ENCODE measurements around the gene LRIG1. TPM values are rescaled to one million over a fixed set of nuclear protein-coding genes. Genes with fewer than 3 reads are reported as not detected.
A peak's percentile ranks its signal among the peaks of the same experiment; 100 is the strongest.

LRIG1 gene
- total RNA-seq, 2 experiments from 2014 or later, result 14.7 to 17.1 TPM

DNA sequence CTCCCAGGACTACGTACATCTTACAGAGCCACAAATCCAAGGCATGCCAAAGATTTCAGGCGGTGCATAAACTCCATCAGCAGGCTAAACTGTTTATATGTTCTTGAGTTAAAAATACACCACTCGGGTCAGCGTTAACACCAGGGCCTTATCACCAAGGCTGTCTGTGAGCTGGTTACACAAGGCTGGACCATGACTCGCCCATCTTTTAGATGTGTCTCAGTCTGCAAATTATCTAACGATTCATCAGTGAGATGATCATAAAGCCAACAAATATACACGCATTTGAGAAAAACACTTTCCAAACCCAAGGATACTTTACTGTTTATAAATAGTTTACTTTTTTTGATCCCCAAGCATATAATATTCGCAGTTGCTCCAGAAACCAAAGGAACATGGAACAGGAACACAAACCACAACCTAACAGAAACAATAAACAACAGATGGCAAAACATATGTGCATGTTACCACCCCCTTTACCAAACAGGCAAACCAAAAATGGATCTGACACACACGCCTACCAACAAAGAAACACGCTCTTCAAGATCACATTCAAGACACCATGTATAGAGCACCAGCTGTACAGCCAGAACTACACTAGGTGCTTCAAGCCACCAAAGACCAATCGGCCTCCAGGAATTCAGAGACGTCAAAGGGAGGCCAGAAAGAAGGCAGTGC lies 15.4 kb downstream of the LRIG1 start:
- H3K4me3 Mint-ChIP-seq, result no peak overlapping the region
- peaks cover 13% of the 10 kb centered on the region for H3K36me3 Mint-ChIP-seq (ENCODE audit: low read depth)
- DNase-seq (no peak), ATAC-seq (no peak)
- H3K4me1 Mint-ChIP-seq (ENCODE audit: low read depth), result peaks cover 85% of the 10 kb centered on the region
- H3K27ac Mint-ChIP-seq, result no peak overlapping the region
- no peaks in the 10 kb centered on the region for H3K9me3 Mint-ChIP-seq (ENCODE audit: insufficient read depth)
- ChIA-PET POLR2A (interaction anchor here (1.1 kb wide), 1 partner anchor 17 kb away, joined by 3 read pairs; no protein-coding TSS in a partner anchor), CTCF (interaction anchor here (1.5 kb wide), 1 partner anchor 17 kb away, joined by 10 read pairs; no protein-coding TSS in a partner anchor)
- no peaks in the 10 kb centered on the region for H3K27me3 Mint-ChIP-seq (ENCODE audit: low read depth)

DNA sequence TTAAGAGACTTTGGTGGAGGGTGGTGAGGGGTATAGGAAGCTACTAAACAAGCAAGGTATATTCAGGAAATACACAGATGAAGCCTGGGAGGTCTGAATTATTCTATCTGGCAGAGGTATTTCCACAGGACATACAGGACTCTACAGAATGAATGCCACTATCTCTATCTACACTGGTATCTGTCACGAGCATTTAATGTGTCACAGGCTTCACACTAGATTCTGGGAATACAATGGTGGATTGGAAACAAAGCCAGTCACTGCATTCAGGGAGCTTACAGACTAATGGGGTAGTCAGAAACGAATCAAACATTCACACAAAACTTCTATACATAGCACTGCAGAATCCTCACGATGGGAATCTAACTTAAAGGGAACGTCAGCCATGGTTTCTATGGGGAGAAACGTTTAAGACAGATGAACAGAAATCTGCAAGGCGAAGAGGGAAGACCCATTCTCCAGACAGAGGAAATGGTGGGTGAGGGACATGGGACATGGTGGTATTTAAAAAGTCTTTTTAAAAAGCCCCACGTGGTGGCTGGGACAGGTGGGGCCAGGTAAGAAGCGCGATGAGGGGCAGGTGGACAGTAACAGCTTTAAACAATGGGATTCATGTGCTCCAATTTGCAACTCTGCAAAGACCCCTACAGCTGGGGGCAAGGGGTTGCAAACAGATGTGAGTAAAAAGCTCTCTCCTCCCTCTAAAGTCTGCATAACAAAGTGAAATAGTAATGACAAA lies 16.5 kb downstream of the LRIG1 start:
- H3K4me1 Mint-ChIP-seq (ENCODE audit: low read depth), result peaks cover 85% of the 10 kb centered on the region
- no peak for DNase-seq

DNA sequence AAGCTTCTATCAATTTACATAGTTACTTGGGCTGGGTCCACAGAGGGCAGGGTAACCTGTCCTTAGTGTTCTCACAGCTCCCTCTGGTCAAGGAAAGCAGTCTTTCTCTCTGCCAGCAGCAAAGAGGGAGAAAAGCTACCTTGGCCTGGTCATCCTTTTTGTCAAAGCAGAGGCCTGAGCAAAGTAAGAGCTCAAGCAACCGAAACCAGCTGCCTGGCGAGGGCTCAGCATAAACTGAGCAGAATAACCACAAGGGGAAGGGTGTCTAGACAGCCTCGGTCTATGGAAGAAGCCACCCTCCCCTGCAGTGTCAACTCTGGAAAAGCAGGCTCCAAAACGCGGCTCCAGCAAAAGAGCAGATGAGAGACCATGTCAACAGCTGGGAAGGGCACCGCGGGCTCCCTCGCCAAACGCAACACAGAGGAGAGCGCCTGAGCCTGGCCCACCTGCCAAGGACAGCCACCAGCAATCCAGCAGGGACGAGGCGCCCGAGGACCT lies 17.4 kb downstream of the LRIG1 start:
- peak; percentile 59 for ATAC-seq
- Mint-ChIP-seq H3K4me3 (peak overlapping the region; percentile 12), H3K9me3 (ENCODE audit: insufficient read depth) (peaks cover 11% of the 10 kb centered on the region)

More for the DNA sequence above, 16.5 kb downstream of the LRIG1 start:
- ChIA-PET POLR2A (interaction anchor here (0.9 to 1.4 kb wide), 3 partner anchors 10 to 44 kb away, joined by 3 read pairs; no protein-coding TSS in a partner anchor), CTCF (interaction anchor here (4.7 kb wide), 1 partner anchor 9 kb away, joined by 47 read pairs; no protein-coding TSS in a partner anchor)
- Mint-ChIP-seq H3K27me3 (ENCODE audit: low read depth) (no peaks in the 10 kb centered on the region), H3K36me3 (ENCODE audit: low read depth) (peaks cover 17% of the 10 kb centered on the region), H3K27ac (no peak overlapping the region), H3K9me3 (ENCODE audit: insufficient read depth) (peaks cover 10% of the 10 kb centered on the region), H3K4me3 (no peak overlapping the region)
- ATAC-seq, result no peak

DNA sequence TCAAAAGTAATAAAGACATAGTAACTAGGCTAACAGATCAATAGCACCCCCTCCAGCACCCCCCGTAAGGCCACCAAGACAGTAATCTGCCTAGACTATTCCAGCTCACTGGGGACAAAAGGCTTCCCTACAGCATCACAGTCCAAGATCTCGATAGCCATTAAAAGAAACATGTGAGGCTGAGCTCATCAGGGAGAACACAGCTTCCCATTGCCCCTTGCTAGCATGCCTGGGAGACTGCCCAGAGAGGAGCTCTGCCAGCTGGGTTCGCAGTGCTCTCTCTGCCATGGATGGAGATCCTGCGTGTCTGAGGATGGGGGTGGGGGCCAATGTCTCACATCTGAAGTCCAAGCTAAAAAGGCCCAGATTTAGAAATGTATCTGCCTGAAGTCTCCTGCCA lies 17.8 kb downstream of the LRIG1 start:
- Mint-ChIP-seq H3K4me1 (ENCODE audit: low read depth) (peaks cover 83% of the 10 kb centered on the region), H3K9me3 (ENCODE audit: insufficient read depth) (peaks cover 11% of the 10 kb centered on the region), H3K27ac (peak overlapping the region; percentile 41), H3K36me3 (ENCODE audit: low read depth) (peaks cover 18% of the 10 kb centered on the region), H3K27me3 (ENCODE audit: low read depth) (no peaks in the 10 kb centered on the region), H3K4me3 (peak overlapping the region; percentile 12)
- ATAC-seq (no peak), DNase-seq (no peak)
- CTCF ChIA-PET, result interaction anchor here (1.1 to 4.7 kb wide), 3 partner anchors 10 to 14 kb away, joined by 3 to 47 read pairs (median 6); no protein-coding TSS in a partner anchor
- POLR2A ChIA-PET, result interaction anchor here (0.9 to 1.4 kb wide), 5 partner anchors 9 to 43 kb away, joined by 3 read pairs; no protein-coding TSS in a partner anchor

More for the DNA sequence above, 17.4 kb downstream of the LRIG1 start:
- no peaks in the 10 kb centered on the region for H3K27me3 Mint-ChIP-seq (ENCODE audit: low read depth)
- H3K36me3 Mint-ChIP-seq (ENCODE audit: low read depth), result peaks cover 18% of the 10 kb centered on the region
- H3K4me1 Mint-ChIP-seq (ENCODE audit: low read depth), result peaks cover 85% of the 10 kb centered on the region
- no peak overlapping the region for H3K27ac Mint-ChIP-seq
- DNase-seq, result no peak
- CTCF ChIA-PET, result interaction anchor here (1.1 to 4.7 kb wide), 3 partner anchors 9 to 15 kb away, joined by 3 to 47 read pairs (median 6); no protein-coding TSS in a partner anchor
- POLR2A ChIA-PET, result interaction anchor here (0.9 to 1.4 kb wide), 4 partner anchors 8 to 43 kb away, joined by 3 read pairs; no protein-coding TSS in a partner anchor

DNA sequence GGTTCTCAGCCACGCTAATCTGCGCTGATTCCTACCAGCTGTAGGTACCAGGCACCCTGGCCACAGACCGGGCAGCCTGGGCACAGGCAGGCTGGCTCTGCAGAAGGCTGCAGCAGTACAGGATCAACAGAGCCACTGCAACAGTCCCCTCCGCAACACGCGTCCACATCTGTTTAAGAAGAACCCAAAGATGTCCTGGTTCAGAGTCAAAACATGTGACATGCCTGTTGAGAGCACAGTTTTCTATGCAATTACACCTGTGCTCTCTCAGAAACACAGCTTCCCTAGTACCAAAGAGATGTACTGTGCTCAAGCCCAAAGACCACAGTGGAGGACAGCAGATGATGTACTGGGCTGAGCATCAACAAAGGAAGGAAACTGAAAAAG lies 18.8 kb downstream of the LRIG1 start:
- peak overlapping the region; percentile 63 for H3K4me3 Mint-ChIP-seq
- ATAC-seq (peak; percentile 7), DNase-seq (no peak)
- peaks cover 83% of the 10 kb centered on the region for H3K4me1 Mint-ChIP-seq (ENCODE audit: low read depth)
- H3K36me3 Mint-ChIP-seq (ENCODE audit: low read depth), result peaks cover 14% of the 10 kb centered on the region
- CTCF ChIA-PET, result interaction anchor here (0.8 to 4.7 kb wide), 5 partner anchors 10 to 228 kb away, joined by 3 to 47 read pairs (median 4); no protein-coding TSS in a partner anchor
- H3K27me3 Mint-ChIP-seq (ENCODE audit: low read depth), result no peaks in the 10 kb centered on the region
- POLR2A ChIA-PET, result interaction anchor here (0.6 to 2.3 kb wide), 5 partner anchors 8 to 47 kb away, joined by 3 to 13 read pairs (median 6); no protein-coding TSS in a partner anchor
- H3K27ac Mint-ChIP-seq, result peak overlapping the region; percentile 59
- H3K9me3 Mint-ChIP-seq (ENCODE audit: insufficient read depth), result peaks cover 11% of the 10 kb centered on the region

DNA sequence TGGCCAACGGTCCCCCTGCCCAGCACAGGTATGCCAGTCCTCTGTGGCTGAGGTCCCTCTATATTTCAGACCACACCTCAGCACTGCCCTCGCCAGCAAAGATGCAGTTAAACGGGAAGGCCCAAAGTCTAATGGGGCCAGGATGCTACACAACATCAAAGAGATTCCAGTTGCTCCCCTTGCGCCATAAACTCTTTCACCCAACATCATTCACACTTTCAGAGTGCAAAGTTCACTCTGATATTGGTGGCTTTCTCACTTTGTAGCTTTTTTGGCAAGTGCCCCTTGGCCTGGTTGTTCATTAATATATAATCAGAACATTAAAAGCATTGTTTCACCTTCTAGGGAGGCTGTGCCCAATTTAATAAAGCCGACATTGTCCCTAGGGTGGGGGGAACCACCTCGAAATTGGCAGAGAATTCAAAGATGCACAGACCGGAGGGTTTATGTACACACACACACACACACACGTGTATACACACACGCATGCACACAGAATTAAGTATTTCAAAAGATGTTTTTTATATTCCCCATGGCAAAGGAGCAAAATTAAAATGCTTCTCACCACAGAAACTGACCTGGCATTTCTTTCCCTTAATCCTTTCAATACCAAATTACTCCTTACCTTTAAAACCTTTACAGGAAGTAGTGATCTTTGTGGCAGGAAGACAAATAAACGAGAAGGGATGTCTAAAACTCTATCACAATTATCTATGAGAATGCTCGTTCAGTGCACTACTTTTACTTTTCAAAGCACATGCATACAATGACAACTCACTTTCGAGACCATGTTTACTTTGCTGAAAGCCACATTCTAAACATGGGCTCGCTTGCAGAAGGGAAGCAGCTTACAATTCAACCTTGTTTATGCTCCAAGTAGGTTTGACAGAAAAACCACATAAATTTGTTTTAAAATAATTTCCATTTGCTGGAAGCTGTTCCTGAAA lies 19.5 kb downstream of the LRIG1 start:
- peaks cover 14% of the 10 kb centered on the region for H3K36me3 Mint-ChIP-seq (ENCODE audit: low read depth)
- H3K4me3 Mint-ChIP-seq, result peak overlapping the region; percentile 63
- ChIA-PET CTCF (interaction anchor here (0.7 to 4.7 kb wide), 8 partner anchors 9 to 227 kb away, joined by 3 to 47 read pairs (median 4); no protein-coding TSS in a partner anchor), POLR2A (interaction anchor here (0.6 to 2.3 kb wide), 5 partner anchors 8 to 91 kb away, joined by 3 to 13 read pairs (median 6); no protein-coding TSS in a partner anchor)
- ATAC-seq (peak; percentile 13), DNase-seq (no peak)
- H3K27ac Mint-ChIP-seq, result peak overlapping the region; percentile 77
- no peaks in the 10 kb centered on the region for H3K27me3 Mint-ChIP-seq (ENCODE audit: low read depth)
- H3K9me3 Mint-ChIP-seq (ENCODE audit: insufficient read depth), result peaks cover 11% of the 10 kb centered on the region
- H3K4me1 Mint-ChIP-seq (ENCODE audit: low read depth), result peaks cover 78% of the 10 kb centered on the region

DNA sequence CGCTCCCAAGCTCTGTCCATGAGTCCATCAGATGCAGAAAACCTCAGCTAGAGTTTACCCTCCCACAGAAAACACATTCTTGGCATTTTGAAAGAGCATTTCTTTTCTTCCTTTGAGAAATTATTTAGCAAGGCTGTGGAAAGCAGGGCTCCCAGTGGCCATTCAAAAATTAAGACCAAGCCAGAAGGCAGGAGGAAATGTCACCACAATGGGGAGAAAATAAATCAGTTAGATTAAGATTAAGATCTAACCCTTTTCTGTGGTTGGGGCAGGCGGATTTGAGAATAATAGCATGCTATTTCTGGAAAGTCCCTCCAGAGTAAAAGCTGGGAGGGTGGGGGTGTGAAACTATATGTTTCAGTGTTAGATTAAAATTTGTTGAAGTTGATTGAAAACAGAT lies 20.2 kb downstream of the LRIG1 start:
- Mint-ChIP-seq H3K36me3 (ENCODE audit: low read depth) (peaks cover 14% of the 10 kb centered on the region), H3K4me3 (peak overlapping the region; percentile 63), H3K4me1 (ENCODE audit: low read depth) (peaks cover 71% of the 10 kb centered on the region), H3K27me3 (ENCODE audit: low read depth) (no peaks in the 10 kb centered on the region), H3K9me3 (ENCODE audit: insufficient read depth) (peaks cover 11% of the 10 kb centered on the region), H3K27ac (peak overlapping the region; percentile 77)
- peak; percentile 62 for ATAC-seq
- DNase-seq, result peak; percentile 54
- CTCF ChIA-PET, result interaction anchor here (0.7 to 4.7 kb wide), 4 partner anchors 8 to 29 kb away, joined by 3 to 47 read pairs (median 6); no protein-coding TSS in a partner anchor
- POLR2A ChIA-PET, result interaction anchor here (0.7 to 2.3 kb wide), 4 partner anchors 9 to 91 kb away, joined by 3 to 13 read pairs (median 7); no protein-coding TSS in a partner anchor

DNA sequence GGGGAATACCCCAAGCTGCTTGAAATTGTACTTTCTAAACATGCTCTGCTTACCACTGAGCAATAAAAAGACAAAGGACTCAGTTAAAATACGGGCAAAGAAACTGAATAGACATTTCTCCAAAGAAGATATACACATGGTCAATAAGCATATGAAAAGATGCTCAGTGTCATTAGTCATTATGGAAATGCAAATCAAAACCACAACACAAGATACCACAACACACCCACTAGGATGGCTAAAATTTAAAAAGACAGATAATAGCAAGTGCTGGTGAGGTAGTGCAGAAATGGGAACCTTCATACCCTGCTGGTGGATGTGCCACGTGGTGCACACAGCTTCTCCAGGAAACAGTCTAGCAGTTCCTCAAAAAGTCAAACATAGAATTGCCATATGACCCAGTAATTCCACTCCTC lies 21.3 kb downstream of the LRIG1 start:
- ChIA-PET POLR2A (interaction anchor here (1.1 kb wide), 1 partner anchor 18 kb away, joined by 5 read pairs; no protein-coding TSS in a partner anchor), CTCF (interaction anchor here (1.4 to 1.7 kb wide), 4 partner anchors 10 to 101 kb away, joined by 4 to 8 read pairs (median 6); no protein-coding TSS in a partner anchor)
- H3K4me3 Mint-ChIP-seq, result no peak overlapping the region
- H3K36me3 Mint-ChIP-seq (ENCODE audit: low read depth), result peaks cover 11% of the 10 kb centered on the region
- no peak overlapping the region for H3K27ac Mint-ChIP-seq
- H3K9me3 Mint-ChIP-seq (ENCODE audit: insufficient read depth), result peaks cover 11% of the 10 kb centered on the region
- H3K27me3 Mint-ChIP-seq (ENCODE audit: low read depth), result no peaks in the 10 kb centered on the region
- no peak for ATAC-seq
- no peak for DNase-seq
- H3K4me1 Mint-ChIP-seq (ENCODE audit: low read depth), result peaks cover 65% of the 10 kb centered on the region

DNA sequence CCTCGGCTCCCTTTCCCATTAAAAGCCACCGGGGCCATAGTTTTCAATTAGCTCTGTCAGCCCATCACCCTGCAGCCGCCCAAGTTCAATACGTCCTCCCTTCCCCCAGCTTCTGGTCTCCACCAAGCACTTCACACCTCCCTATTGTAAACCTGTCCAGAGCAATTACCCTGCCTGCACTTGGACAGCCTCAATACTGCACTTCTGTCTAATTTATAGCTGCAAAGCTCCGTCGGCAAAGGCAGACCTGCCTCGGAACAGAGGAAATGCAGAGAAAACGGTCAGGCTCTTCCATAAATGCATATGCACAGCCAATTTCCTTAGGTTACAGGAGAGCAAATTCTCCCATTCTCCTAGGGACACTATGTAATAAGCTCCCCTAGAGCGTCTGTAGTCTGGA lies 21.9 kb downstream of the LRIG1 start:
- no peaks in the 10 kb centered on the region for H3K27me3 Mint-ChIP-seq (ENCODE audit: low read depth)
- no peak for DNase-seq
- H3K36me3 Mint-ChIP-seq (ENCODE audit: low read depth), result peaks cover 11% of the 10 kb centered on the region
- CTCF ChIA-PET, result interaction anchor here (1.4 to 1.7 kb wide), 4 partner anchors 10 to 101 kb away, joined by 4 to 8 read pairs (median 6); no protein-coding TSS in a partner anchor
- peaks cover 62% of the 10 kb centered on the region for H3K4me1 Mint-ChIP-seq (ENCODE audit: low read depth)
- no peak overlapping the region for H3K4me3 Mint-ChIP-seq
- no peak overlapping the region for H3K27ac Mint-ChIP-seq
- ATAC-seq, result no peak
- POLR2A ChIA-PET, result interaction anchor here (1.1 kb wide), 2 partner anchors 15 to 18 kb away, joined by 3 to 5 read pairs; no protein-coding TSS in a partner anchor
- H3K9me3 Mint-ChIP-seq (ENCODE audit: insufficient read depth), result peaks cover 11% of the 10 kb centered on the region

DNA sequence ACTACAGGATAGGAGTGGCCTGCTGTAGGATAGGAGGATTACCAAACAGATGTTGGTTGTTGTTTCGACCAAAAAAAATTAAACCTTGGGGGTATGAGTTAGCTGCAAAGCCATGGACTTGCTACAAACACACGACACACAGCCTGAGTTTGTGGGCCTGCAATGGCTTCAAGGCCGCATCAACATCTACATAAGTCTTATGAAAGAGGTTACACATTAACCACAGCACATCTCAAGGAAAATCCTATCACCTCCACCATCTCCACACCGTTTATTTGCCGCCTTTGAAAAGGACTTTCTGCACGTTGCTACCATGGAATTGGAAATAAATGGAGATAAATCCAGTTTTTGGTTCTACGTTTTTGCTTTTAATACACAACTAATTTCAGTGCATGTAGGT lies 23.0 kb downstream of the LRIG1 start:
- Mint-ChIP-seq H3K4me3 (no peak overlapping the region), H3K9me3 (ENCODE audit: insufficient read depth) (peaks cover 11% of the 10 kb centered on the region), H3K27me3 (ENCODE audit: low read depth) (no peaks in the 10 kb centered on the region), H3K4me1 (ENCODE audit: low read depth) (peaks cover 62% of the 10 kb centered on the region), H3K27ac (no peak overlapping the region), H3K36me3 (ENCODE audit: low read depth) (peaks cover 11% of the 10 kb centered on the region)
- ChIA-PET CTCF (interaction anchor here (1.6 kb wide), 1 partner anchor 12 kb away, joined by 6 read pairs; no protein-coding TSS in a partner anchor), POLR2A (interaction anchor here (1.1 kb wide), 1 partner anchor 16 kb away, joined by 3 read pairs; no protein-coding TSS in a partner anchor)
- ATAC-seq (no peak), DNase-seq (no peak)
